Stimulated activated CD8-positive, alpha-beta memory T cell treated with anti-CD3 and anti-CD28 coated beads, Interleukin-7, amount 100 ng/mL, for 4 hours (primary cell): ENCODE data around the gene PLEKHA5.
A peak's percentile ranks its signal among the peaks of the same experiment; 100 is the strongest.
"Not testable (repeated sequence)": the region's sequence is repeated elsewhere in the genome, so short reads cannot be mapped to it uniquely, and the experiment has no call there.

Experiments
- DNase-seq, 2 donors: peaks; one replicate each; pipeline ENCODE4 v3.0.0-alpha.2; 2020; ENCODE audit warnings: low read depth in 2 of 2

PLEKHA5 gene

GRCh38 chr12:19129486-19130223 is at the start of gene PLEKHA5:
PLEKHA5 (plus strand) TSS chr12:19129733; CDS start chr12:19129800, 67 bp downstream.
- peak in 1 of 2 donors; percentile 20 for DNase-seq

GRCh38 chr12:19080918-19081317 is 48.6 kb upstream of the PLEKHA5 start:
- no peak for DNase-seq

GRCh38 chr12:19082365-19082911 is 47.1 kb upstream of the PLEKHA5 start:
- no peak for DNase-seq

- no peak for DNase-seq
Measured at GRCh38 chr12:19084547-19084946, 45.0 kb upstream of the PLEKHA5 start.

- no peak for DNase-seq
Measured at GRCh38 chr12:19085090-19085489, 44.4 kb upstream of the PLEKHA5 start.

- no peak for DNase-seq
Measured at GRCh38 chr12:19088606-19089005, 40.9 kb upstream of the PLEKHA5 start.

- DNase-seq, result not testable (repeated sequence)
Measured at GRCh38 chr12:19092482-19092881, 37.1 kb upstream of the PLEKHA5 start.

- no peak for DNase-seq
Measured at GRCh38 chr12:19093218-19093617, 36.3 kb upstream of the PLEKHA5 start.

GRCh38 chr12:19095331-19095730 is 34.2 kb upstream of the PLEKHA5 start:
- no peak for DNase-seq

- DNase-seq, result no peak
Measured at GRCh38 chr12:19095756-19096480, 33.6 kb upstream of the PLEKHA5 start.

GRCh38 chr12:19105463-19105862 is 24.1 kb upstream of the PLEKHA5 start:
- no peak for DNase-seq

GRCh38 chr12:19107750-19108149 is 21.8 kb upstream of the PLEKHA5 start:
- no peak for DNase-seq

- no peak for DNase-seq
Measured at GRCh38 chr12:19110221-19110940, 19.2 kb upstream of the PLEKHA5 start.

GRCh38 chr12:19113464-19113863 is 16.1 kb upstream of the PLEKHA5 start:
- no peak for DNase-seq

- DNase-seq, result no peak
Measured at GRCh38 chr12:19115285-19115684, 14.2 kb upstream of the PLEKHA5 start.

GRCh38 chr12:19119440-19119839 is 10.1 kb upstream of the PLEKHA5 start:
- no peak for DNase-seq

GRCh38 chr12:19120795-19121194 is 8.7 kb upstream of the PLEKHA5 start:
- DNase-seq, result no peak

- DNase-seq, result no peak
Measured at GRCh38 chr12:19121449-19122018, 8.0 kb upstream of the PLEKHA5 start.

GRCh38 chr12:19125325-19125724 is 4.2 kb upstream of the PLEKHA5 start:
- no peak for DNase-seq

- no peak for DNase-seq
Measured at GRCh38 chr12:19127270-19127669, 2.3 kb upstream of the PLEKHA5 start.

GRCh38 chr12:19128485-19128884 is 1.0 kb upstream of the PLEKHA5 start:
- DNase-seq, result no peak

- DNase-seq, result no peak
Measured at GRCh38 chr12:19129122-19129485, 429 bp upstream of the PLEKHA5 start.
